IPS-15b (cell line): ENCODE measurements around the gene C11orf86.
"Not testable (repeated sequence)": the region's sequence is repeated elsewhere in the genome, so short reads cannot be mapped to it uniquely, and the experiment has no call there.

Experiments used
- H3K27me3 ChIP-seq: one replicate; pipeline ENCODE4 v1.6.1; 2013; ENCODE audit warnings: low read length; ENCODE audit not compliant: control insufficient read depth, insufficient read depth
- H3K36me3 ChIP-seq: one replicate; pipeline ENCODE4 v1.6.1; 2013; ENCODE audit warnings: low read length; ENCODE audit not compliant: control insufficient read depth, insufficient read depth
- H3K4me1 ChIP-seq: one replicate; pipeline ENCODE4 v1.6.1; 2013; ENCODE audit warnings: mild to moderate bottlenecking, low read length; ENCODE audit not compliant: control insufficient read depth, insufficient read depth
- H3K4me3 ChIP-seq: one replicate; pipeline ENCODE4 v1.5.1; 2013; ENCODE audit warnings: low read depth, low read length
- H3K9ac ChIP-seq: one replicate; pipeline ENCODE4 v1.6.1; 2013; ENCODE audit warnings: low read depth, mild to moderate bottlenecking, low read length
- H3K9me3 ChIP-seq: one replicate; pipeline ENCODE4 v1.6.1; 2013; ENCODE audit warnings: mild to moderate bottlenecking, low read length; ENCODE audit not compliant: control insufficient read depth, insufficient read depth

Gene C11orf86

DNA sequence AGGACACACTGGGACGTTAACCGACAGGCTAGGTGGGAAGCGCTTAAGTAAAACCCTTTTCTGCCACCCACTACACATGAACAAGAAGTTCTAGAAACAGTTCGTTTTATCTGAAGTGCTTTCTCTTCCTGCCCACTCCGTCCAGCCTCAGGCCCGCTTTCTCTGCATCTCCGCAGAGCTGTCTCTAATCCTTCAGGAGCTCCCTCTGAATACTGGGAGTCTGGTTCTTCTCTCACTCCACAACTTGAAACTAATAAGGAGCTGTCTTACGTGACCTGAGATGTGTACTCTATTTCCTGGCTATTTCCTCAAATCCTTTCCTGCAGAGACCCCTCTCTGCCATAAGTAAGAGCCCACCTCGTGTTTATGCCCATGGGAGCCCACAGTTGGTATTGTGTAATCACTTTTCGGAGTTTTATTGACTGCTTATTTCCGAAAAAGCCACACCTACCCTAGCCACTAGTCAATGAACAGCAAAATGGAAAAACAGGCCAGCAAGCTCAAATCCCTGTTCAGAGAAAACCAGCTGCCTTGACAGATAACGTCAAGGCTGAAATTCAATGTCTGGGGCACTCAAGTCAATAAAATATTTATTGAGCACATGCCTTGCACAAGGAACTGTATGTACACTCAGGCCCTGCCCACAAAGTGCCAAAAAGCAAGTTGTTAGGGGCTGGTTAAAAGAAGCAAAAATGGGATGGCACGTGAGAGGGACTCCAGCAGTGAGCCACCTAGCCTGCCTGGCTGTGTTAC, 21.8 kb upstream of the C11orf86 start:
- no peak overlapping the region for H3K9ac ChIP-seq
- H3K4me3 ChIP-seq, result no peak overlapping the region
- H3K27me3 ChIP-seq, result no peaks in the 10 kb centered on the region
- peaks cover 12% of the 10 kb centered on the region for H3K4me1 ChIP-seq
- H3K9me3 ChIP-seq, result no peaks in the 10 kb centered on the region
- no peaks in the 10 kb centered on the region for H3K36me3 ChIP-seq

DNA sequence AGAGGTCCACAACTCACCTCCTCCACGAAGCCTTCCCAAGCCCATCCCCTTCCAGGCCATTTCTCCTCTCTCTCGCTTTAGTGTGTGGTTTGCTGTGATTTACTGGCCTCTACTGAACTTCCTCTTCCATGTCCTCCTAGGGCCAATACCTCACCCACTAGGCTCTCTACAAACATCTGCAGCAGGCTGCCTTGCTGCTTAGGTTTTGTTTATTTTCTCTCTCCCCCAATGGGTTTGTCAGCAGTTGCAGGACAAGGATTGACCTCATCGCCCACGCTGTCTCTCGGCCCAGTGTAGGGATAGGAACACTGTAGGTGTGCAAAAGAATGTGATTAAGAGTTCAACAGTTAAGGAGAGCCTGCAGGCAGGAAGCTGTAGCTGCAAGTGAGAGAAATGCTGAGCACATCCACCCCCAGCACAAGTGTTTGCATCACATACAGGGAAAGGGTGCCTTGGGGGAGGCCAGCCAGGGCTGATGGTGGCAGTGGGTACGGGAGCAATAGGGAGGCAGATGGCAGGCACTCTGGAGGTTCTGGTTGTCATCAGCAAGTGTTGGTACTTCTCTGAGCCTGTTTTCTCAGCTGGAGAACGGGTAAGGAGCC, 18.3 kb upstream of the C11orf86 start:
- peaks cover 16% of the 10 kb centered on the region for H3K4me1 ChIP-seq
- no peaks in the 10 kb centered on the region for H3K9me3 ChIP-seq
- H3K36me3 ChIP-seq, result no peaks in the 10 kb centered on the region
- peak overlapping the region; percentile 72 for H3K4me3 ChIP-seq
- no peak overlapping the region for H3K9ac ChIP-seq
- peaks cover 6% of the 10 kb centered on the region for H3K27me3 ChIP-seq

DNA sequence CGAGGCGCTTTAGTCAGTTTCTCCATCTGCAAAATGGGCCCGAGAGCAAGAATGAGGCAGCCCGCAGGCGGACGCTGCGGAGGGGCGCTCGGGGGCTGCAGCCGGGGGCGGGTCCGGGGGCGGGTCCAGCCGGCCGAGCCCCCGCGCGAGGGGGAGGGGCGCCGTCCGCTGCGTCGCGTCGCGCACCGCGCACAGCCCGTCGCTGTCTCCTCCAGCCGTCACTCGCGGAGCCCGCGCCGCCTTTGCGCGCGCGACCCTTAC, 17.2 kb upstream of the C11orf86 start:
- Histone ChIP-seq H3K9me3 (no peaks in the 10 kb centered on the region), H3K9ac (no peak overlapping the region), H3K36me3 (no peaks in the 10 kb centered on the region), H3K4me1 (peaks cover 16% of the 10 kb centered on the region), H3K27me3 (peaks cover 6% of the 10 kb centered on the region), H3K4me3 (peak overlapping the region; percentile 72)

- Histone ChIP-seq H3K27me3 (peaks cover 6% of the 10 kb centered on the region), H3K4me3 (peak within 1 kb of the TSS; percentile 82), H3K36me3 (no peaks in the 10 kb centered on the region), H3K4me1 (peaks cover 16% of the 10 kb centered on the region), H3K9me3 (no peaks in the 10 kb centered on the region), H3K9ac (peak within 1 kb of the TSS; percentile 49)
These were observed 16.7 kb upstream of the C11orf86 start, which contains the start of gene PC for GRCh38 chr11:66958232-66958955. Gene PC, minus strand, starts transcription at chr11:66958383. Its CDS starts 86,224 bp downstream, at chr11:66872159.

DNA sequence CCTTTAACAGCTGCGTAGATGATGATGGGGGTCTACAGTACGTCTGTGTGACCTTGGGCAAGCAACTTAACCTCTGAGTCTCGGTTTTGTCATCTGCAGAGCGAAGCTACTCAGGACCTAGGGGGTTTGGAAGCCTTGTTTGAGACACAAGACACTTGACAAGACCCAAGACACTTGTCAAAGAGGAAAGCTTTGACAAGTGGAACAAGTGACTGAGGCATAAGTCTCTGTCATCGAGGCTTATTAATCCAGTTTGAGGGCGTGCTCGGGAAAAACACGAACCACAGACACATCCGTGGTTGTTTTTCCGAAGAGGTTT, 16.2 kb upstream of the C11orf86 start:
- Histone ChIP-seq H3K36me3 (no peaks in the 10 kb centered on the region), H3K4me3 (peak overlapping the region; percentile 82), H3K4me1 (peaks cover 16% of the 10 kb centered on the region), H3K9ac (peak overlapping the region; percentile 49), H3K9me3 (no peaks in the 10 kb centered on the region), H3K27me3 (peaks cover 6% of the 10 kb centered on the region)

- H3K4me1 ChIP-seq, result peaks cover 14% of the 10 kb centered on the region
- H3K9ac ChIP-seq, H3K4me3 ChIP-seq, H3K9me3 ChIP-seq, H3K36me3 ChIP-seq, H3K27me3 ChIP-seq: not testable (repeated sequence)
These were observed 13.4 kb upstream of the C11orf86 start for GRCh38 chr11:66961691-66962213.

DNA sequence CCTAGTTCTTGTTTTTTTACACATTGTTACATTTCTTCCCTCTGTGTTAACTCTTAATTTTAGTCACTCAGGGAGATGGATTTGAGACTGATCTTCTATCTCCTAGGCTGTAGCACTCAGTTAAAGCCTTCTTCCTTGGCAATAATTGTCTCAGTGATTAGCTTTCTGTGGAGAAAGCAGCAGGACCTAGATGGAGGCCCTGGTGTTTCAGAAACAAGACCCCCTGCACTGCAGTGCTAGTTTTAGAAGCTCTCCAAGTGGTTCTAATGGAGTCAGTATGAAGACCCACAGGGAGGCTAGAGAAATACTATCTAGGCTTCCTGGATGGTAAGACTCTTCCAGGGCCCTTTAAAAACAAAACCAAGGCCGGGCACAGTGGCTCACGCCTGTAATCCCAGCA, 12.9 kb upstream of the C11orf86 start:
- Histone ChIP-seq H3K36me3 (no peaks in the 10 kb centered on the region), H3K27me3 (peaks cover 6% of the 10 kb centered on the region), H3K4me1 (peaks cover 11% of the 10 kb centered on the region), H3K9me3 (no peaks in the 10 kb centered on the region), H3K4me3 (no peak overlapping the region), H3K9ac (no peak overlapping the region)

GRCh38 chr11:66962801-66963200, 12.3 kb upstream of the C11orf86 start:
- no peak overlapping the region for H3K4me3 ChIP-seq
- H3K27me3 ChIP-seq, result peaks cover 6% of the 10 kb centered on the region
- H3K36me3 ChIP-seq, result no peaks in the 10 kb centered on the region
- H3K9me3 ChIP-seq, result no peaks in the 10 kb centered on the region
- no peak overlapping the region for H3K9ac ChIP-seq
- H3K4me1 ChIP-seq, result peaks cover 9% of the 10 kb centered on the region

DNA sequence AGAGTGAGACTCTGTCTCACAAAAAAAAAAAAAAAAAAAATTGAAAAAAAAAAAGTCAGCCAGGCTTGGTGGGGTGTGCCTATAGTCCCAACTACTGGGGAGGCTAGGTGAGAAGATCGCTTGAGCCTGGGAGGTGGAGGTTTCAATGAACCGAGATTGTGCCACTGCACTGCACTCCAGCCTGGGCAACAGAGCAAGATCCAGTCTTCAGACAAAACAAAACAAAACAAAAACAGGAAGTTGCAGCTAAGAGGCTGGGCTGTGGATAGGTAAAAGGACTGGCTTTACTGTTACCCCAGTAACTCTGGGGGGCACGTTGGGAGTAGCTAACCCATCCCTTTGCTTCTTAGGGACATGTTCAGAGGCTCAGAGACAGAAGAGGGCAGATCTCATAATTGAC, 10.6 kb upstream of the C11orf86 start:
- Histone ChIP-seq H3K36me3 (no peaks in the 10 kb centered on the region), H3K9ac (no peak overlapping the region), H3K9me3 (no peaks in the 10 kb centered on the region), H3K4me1 (peaks cover under 1% of the 10 kb centered on the region), H3K27me3 (peaks cover under 1% of the 10 kb centered on the region), H3K4me3 (no peak overlapping the region)

DNA sequence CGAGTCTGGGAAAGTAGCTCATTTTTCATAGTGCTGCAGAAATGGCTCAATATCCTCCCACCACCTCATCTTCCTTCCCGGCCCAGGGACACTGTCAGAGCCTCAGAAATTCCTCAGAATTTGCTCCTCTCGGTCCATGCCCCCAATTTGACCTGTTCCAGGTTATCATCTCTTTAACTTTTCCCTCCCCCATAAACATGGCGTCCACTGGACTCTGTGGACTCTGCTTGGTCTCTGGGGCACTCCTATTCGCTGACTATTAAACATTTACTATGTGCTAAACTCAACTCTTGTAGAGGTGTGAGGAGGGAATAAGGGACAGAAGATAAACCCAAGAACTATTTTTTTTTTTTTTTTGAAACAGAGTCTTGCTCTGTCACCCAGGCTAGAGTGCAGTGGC, 8.8 kb upstream of the C11orf86 start:
- no peaks in the 10 kb centered on the region for H3K9me3 ChIP-seq
- no peaks in the 10 kb centered on the region for H3K36me3 ChIP-seq
- no peak overlapping the region for H3K4me3 ChIP-seq
- H3K9ac ChIP-seq, result no peak overlapping the region
- no peaks in the 10 kb centered on the region for H3K4me1 ChIP-seq
- H3K27me3 ChIP-seq, result no peaks in the 10 kb centered on the region

GRCh38 chr11:66967670-66968425, 7.3 kb upstream of the C11orf86 start:
- H3K36me3 ChIP-seq, result no peaks in the 10 kb centered on the region
- H3K27me3 ChIP-seq, result no peaks in the 10 kb centered on the region
- H3K4me1 ChIP-seq, result no peaks in the 10 kb centered on the region
- no peaks in the 10 kb centered on the region for H3K9me3 ChIP-seq
- H3K9ac ChIP-seq, result no peak overlapping the region
- H3K4me3 ChIP-seq, result no peak overlapping the region
